ENCODE results near the gene SEMA3B.

- TF ChIP-seq MAX (IDR thresholded peaks at IDR 0.05; ENCODE audit: insufficient read depth, insufficient read length), result no peak
- TF ChIP-seq CTCF (IDR thresholded peaks at IDR 0.05; ENCODE audit: extremely low read depth in 1 of 2, insufficient read depth in 1 of 2, low read depth in 1 of 2, low read length in 2 of 2), result no peak
- TF ChIP-seq EZH2 (IDR thresholded peaks at IDR 0.05; ENCODE audit: borderline replicate concordance, low read depth, low read length, severe bottlenecking), result no peak
- TF ChIP-seq POLR2A (IDR thresholded peaks at IDR 0.05; ENCODE audit: low read depth, low read length), result no peak
- no peak for TF ChIP-seq MYC (IDR thresholded peaks at IDR 0.05; ENCODE audit: low read depth, low read length)
Measured at GRCh38 chr3:50230104-50230793, 38.7 kb upstream of the SEMA3B start.
